Astrocyte of the hippocampus (primary cell): ENCODE data around the gene BLOC1S5.

Experiments
- DNase-seq: peaks from one replicate; pipeline ENCODE4 v3.0.0; 2011; ENCODE audit warnings: low read depth, low spot score

BLOC1S5 gene

DNA sequence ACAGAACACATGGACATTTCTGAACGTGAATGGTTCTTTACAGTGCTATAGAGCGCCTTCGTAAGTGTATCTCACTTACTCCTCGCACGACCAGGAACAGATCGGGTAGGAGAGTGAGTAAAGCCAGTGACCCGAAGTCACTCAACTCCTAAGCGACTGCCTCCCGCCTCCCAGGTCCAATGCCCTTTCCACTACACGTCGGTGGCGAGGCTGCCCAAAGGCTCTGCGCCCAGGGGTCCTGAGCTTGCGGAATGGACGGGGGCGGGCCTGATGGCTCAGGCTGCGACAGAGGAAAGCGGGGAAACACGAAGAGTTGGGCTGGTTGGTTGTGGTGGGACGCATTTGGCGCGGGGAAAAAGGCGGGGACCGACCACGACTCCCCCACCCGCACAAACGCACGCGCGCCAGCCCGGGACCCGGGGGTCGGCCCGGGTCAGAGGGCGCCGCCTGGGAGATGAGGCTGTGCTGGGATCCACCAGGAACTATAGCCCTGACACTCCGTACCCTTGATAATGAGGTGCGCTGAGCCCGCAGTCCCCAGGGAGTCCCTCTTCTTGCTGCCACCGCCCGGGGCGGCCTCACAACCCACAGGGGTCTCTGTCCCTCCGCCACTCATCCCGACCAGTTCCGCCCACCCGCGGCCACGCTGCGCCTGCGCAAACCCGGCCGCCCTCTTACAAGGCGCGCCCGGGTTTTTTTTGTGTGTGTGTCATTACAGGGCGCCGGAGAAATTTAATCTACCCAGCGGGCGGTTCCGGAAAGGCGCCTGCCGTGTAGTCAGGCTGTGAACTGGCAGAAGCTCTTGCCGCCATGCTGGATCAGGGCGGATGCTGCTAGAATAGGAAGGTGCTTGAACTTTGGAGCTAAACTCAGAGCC, at the start of gene BLOC1S5:
TSS of gene BLOC1S5 (minus strand) at position 629 of the 877 bp plus-strand sequence. CDS start at position 616, 13 bp downstream.
- peak; percentile 98 for DNase-seq

DNA sequence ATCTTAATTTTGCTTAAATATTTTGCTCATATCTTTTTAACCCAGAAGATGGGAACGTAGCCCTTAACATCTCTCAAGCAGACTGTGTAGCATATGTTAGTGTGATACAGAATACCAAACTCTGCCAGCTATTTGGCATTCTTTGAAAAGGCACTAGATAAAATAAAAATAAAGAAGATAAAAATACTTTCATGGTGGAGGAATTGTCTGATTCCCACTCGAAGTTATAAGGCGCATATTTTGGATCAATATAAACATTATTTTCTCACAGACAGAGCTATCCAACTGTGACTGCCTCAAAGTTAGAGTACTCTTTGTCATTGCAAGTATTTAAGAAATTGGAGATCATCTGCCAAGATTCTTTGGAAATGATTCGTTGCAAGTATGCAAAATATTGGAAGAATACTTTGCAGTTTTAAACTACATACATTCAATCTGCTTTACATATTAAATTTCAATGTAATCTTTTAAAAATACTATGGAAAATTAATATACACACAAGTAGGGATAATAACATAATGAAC, 49.0 kb upstream of the BLOC1S5 start:
- no peak for DNase-seq

DNA sequence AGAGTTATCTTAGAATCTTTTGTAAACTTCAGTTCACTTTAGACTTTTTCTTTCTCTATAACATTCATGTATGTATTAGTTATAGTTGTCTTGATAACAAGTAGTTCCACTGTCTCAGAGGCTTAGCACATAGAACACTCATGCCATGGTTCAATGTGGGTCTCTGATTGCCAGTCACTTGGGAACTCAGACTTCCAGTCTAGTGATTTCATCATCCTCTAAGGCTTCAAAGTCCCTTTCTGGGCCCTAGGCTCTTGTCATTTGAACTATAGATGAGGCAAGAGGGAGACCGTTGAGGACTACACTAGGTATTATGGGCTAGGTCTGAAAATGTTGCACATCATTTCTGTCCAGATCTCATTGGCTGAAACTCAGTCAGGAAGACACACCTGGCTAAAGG, 46.5 kb upstream of the BLOC1S5 start:
- DNase-seq, result no peak

GRCh38 chr6:8110117-8110721, 46.0 kb upstream of the BLOC1S5 start:
- no peak for DNase-seq

GRCh38 chr6:8108759-8109539, 44.8 kb upstream of the BLOC1S5 start:
- no peak for DNase-seq

DNA sequence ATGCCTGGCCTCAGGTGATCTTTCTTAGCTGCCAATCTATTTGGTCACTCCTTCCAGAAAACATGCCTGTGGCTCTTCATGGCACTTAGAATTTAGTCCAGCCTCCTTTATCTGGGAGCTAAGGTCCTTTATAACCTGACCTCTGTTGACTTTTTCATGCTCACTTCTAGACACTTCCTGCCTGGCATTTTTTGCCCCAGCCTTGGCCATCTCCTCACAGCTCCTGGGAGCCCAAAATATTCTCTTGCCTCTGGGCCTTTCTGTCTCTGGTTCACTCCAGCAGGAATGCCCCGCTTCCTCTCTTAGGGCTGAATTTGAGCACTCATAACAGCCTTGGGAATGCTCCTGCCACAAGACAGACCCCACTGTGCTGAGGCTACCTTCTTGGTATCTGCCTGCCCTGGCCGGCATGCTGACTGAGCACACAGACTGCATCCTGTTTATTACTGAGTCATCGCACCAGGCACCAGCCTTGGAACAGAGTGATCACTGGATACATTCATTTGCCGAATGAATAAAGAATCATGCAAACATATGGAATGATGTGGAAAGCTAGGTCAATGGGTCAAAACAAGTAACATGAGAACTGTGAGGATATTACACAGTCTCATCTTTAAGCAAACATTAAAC, 44.0 kb upstream of the BLOC1S5 start:
- DNase-seq, result peak; percentile 80

- DNase-seq, result no peak
Observed at GRCh38 chr6:8105791-8106190, 41.6 kb upstream of the BLOC1S5 start.

GRCh38 chr6:8103726-8104125, 39.5 kb upstream of the BLOC1S5 start:
- no peak for DNase-seq

DNA sequence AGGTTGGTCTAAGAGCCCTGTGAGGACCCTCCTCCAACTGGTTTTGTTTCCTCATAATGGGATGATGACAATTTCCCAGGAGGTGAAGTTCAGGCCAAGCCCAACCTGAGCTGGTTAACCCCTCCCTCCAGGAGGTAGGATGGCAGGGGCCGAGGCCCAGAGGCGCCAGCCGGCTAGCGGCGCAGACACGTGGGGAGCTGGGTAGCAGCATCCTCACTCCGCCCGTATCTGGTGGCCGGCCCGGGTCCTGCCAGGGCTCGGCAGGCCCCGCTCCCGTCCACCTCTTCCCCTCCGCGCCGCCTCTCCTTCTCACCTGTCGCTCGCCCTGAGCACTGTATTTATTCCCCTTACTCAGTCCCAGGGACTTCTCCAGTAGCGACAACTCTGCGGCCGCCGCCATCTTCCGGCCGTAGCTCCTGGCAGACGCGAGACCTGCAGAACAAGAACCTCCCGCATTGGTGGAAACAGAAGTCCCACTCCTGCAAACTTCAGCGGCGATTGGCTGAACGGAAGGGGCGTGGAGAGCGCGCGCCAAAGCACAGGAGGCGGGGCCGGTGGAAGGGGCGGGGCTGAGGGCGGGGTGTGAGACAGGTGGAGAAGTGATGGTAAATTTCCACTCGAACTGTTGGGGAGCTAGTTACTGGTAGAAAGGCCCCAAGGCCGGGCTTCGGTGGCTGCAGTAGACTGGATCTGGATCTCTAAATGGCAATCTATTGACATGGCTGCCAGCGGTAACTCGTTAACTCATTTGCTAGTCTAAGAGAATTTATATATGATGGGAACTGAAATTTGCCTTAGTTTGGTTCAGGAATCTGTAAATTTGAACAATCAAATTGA, 38.2 kb upstream of the BLOC1S5 start, which contains the start of gene EEF1E1:
TSS of gene EEF1E1 (minus strand) at position 427 of the 837 bp plus-strand sequence. CDS start at position 400, 27 bp downstream.
- DNase-seq, result peak; percentile 97

DNA sequence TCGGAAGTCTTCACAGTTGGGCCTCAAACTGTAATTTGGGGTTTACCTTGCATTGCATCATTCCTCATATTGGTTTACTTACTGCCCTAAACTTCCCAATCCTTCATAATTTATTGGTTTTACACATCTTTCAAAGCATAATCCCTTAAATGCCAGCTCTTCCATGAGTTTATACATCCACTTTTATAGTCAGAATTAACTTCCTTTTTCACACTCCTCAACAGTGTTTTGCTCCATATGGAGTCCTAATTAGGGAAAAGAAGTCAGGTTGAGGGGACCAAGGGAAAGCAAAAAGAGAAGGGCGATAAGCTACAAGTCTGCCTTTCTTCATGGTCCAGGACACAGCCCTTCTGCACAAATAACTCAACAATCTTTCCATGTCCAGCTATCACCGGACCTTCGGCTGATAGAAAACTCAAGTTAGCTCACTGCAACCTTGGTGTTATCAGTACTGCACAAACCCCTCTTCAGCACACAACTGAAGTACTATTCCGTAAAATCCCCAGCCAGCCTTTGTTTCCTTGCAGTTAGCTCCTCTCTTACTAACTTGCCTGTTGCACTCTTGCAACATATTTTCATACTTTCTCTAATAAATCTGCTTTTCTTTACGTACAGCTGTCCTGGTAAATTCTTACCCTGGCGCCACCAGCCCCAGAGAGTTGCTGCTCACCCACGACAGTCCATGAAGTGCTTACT, 36.1 kb upstream of the BLOC1S5 start:
- no peak for DNase-seq

- DNase-seq, result no peak
Observed at GRCh38 chr6:8090650-8091049, 26.5 kb upstream of the BLOC1S5 start.

- DNase-seq, result no peak
Observed at GRCh38 chr6:8088886-8089285, 24.7 kb upstream of the BLOC1S5 start.

- DNase-seq, result no peak
Observed at GRCh38 chr6:8087870-8088754, 23.9 kb upstream of the BLOC1S5 start.

DNA sequence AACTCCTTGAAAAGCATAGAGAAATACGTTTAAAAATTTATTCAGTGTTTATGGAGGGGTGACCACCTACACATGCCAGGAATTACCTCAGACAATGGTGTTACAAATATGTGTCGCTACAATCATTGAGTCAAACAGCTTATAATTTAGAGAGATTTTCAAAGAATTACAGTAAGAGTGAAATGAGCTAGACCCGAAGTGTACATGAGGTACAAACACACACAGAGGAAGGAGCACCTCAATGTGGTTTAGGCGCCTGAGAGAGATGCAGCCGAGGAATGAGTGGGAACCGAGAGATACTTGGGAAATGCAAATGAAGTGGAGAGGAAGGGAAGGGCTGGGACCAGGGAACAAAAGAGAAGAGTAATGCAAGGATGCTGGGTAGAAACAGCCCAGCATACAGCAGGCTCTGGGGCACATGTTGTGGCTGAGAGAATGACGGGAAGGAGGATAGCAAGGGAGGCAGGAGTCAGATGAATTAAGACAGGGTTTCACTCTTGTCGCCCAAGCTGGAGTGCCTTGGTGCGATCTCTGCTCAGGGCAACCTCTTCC, 22.6 kb upstream of the BLOC1S5 start:
- DNase-seq, result no peak

GRCh38 chr6:8085053-8085511, 20.9 kb upstream of the BLOC1S5 start:
- peak; percentile 86 for DNase-seq

DNA sequence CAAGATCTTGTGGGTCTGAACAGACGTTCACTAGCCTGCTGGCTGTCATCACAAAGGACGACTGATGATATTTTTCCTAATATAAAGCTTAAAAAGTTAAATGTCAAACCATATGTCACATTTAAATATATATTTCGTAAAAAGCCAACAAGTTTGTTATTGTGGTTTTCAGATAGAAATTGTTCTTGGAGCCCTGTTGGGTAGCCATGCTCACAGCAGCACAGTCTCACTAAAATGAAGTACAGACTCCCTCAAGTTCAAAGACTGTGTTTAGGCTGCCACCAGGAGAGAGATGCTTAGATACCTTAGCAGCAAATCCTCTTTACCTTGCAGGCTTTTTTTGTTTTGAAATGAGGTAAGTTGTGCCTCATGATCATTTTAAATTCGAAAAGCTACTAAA, 20.4 kb upstream of the BLOC1S5 start:
- peak; percentile 39 for DNase-seq

- DNase-seq, result peak; percentile 63
Observed at GRCh38 chr6:8082954-8083858, 19.0 kb upstream of the BLOC1S5 start.
